HG03521 (cell line): ENCODE data around the gene GRM8.

Experiments used
- ATAC-seq: cut with Tn5 transposase; IDR thresholded peaks from one replicate; pipeline ENCODE4 v1.9.1; 2021; ENCODE audit warnings: mild to moderate bottlenecking, moderate library complexity; ENCODE audit not compliant: unreplicated experiment

GRM8 gene

GRCh38 chr7:126750207-126750911 lies 502.4 kb downstream of the GRM8 start:
- no peak for ATAC-seq

DNA sequence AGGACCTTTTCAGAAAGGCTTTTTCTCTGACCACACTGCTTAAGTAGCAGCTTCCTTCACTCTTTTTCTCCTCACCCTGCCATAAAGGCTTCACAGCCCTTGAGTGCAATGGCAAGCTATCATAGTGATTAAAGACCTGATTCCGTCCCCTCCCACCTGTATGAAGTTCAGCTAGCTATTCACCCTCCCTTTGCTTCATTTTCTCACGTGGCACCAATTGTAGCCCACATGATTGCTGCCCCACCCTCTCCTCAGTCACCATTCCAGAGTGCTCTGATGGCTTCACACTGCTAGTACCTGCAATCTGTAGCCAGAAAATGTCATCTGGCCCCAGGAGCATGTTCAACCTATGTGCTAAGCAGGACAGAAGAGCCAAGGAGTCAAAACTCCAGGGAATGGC lies 523.8 kb downstream of the GRM8 start:
- ATAC-seq, result no peak

DNA sequence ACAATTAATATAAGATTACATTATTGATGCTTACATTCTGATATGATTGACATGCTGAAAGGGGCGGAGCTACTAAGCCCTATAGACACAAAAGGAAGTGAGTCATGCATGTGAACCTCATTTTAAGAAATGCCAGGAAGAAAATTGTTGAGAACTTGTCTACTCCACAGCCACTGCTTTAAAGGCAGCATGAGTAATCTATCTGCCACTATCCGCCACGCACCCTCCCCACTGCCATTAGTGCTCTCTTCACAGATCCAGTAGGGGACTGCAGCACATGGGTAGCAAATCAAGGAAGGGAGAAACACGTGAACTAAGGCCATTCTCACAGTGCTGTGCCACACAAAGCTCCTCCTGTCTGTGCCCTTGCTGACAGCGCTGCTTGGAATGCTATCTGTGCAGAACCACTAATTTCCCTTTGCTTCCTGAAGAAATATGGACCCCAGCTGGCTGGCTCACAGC lies 524.8 kb downstream of the GRM8 start:
- no peak for ATAC-seq

GRCh38 chr7:126723966-126724544 lies 528.7 kb downstream of the GRM8 start:
- ATAC-seq, result no peak

DNA sequence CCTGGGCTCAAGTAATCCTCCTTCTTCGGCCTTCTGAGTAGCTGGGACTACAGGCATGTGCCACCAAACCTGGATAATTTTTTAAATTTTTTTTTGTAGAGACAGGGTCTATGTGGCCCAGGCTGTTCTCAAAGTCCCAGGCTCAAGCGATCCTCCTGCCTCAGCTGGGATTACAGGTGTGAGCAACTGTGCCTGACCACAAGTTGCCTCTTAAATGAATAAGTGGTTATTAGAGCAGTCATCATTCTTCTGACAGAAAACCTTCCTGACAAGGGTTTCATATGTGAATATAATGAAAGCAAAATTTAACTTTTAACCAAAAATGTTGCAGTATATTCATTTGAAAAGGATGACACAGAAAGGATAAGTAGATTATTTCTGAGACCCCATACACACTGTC lies 532.5 kb downstream of the GRM8 start:
- ATAC-seq, result peak; percentile 83

DNA sequence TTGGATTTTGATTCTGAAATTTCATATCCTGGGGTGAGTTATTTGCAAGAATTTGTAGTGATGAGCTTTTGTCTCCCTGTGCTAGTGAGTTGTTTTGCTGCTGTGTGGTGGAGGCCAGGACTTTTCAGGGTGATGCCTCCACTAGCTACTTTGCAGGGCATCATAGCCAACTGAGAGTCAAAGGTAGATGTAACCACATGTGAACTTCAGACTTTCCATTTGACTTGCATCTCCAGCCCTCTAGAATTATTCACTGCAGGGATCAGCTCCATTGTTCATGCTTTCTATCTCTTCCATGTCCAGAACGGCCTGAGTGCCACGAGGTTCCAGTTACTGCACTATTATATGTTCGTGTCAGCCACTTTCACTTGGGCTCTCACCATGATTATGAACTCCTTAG lies 534.3 kb downstream of the GRM8 start:
- ATAC-seq, result no peak

- no peak for ATAC-seq
Measured at GRCh38 chr7:126716321-126716720, 536.4 kb downstream of the GRM8 start.

- no peak for ATAC-seq
Measured at GRCh38 chr7:126715076-126715475, 537.7 kb downstream of the GRM8 start.

- ATAC-seq, result peak; percentile 47
Measured at GRCh38 chr7:126702242-126703016, 550.3 kb downstream of the GRM8 start.

DNA sequence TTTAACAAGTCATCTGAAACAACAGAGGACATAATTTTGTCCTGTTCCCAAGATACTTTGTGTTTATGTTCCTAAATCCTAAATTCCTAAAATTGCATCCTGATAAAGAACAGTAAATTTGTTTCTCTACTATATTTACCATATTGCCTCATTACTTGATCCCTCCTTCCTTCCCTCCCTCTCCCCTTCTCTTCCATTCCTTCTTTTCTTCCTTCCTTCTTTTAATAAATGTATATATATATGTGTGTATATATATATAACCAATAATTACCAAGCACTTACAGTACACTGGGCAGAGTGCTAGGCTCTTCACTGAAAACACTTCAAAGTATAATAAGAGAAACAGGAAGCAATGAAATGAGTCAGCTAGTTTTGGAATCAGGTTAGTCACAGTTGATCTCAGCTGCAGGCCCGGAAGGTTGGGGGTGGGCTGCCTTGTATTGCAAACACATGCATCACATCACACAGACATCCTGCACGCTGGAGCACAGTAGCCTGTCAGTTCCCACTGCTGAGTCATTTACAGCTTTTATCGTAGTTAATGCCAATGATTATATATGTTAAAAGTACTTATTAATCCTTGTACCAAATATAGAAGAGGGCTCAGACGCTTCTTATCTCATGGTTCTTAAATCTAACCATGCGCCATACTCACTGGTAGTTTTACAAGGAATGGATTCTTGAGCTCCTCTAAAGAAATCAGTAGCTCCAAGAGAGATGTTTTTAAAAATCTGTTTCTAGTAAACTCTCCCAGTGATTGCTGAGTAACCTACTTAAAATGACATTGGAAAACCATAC lies 551.7 kb downstream of the GRM8 start:
- ATAC-seq, result peak; percentile 90

DNA sequence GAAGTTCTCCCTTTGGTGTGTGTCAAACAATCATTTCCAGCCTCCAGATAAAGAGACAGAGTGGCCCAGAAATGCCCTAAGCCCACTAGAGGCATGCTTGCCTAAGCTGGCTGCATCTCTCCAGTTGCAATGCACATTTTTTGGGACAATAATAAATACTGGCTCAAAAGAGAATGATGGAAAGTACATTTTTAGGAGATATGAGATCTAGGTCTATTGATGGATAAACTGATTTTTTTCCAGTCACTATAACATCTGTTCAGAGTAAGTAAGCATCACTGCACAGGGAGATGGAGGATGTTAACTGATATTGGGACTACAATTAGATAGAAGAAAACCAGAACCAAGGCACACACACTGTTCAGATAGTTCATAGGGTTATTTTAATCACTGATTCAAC lies 553.0 kb downstream of the GRM8 start:
- no peak for ATAC-seq

DNA sequence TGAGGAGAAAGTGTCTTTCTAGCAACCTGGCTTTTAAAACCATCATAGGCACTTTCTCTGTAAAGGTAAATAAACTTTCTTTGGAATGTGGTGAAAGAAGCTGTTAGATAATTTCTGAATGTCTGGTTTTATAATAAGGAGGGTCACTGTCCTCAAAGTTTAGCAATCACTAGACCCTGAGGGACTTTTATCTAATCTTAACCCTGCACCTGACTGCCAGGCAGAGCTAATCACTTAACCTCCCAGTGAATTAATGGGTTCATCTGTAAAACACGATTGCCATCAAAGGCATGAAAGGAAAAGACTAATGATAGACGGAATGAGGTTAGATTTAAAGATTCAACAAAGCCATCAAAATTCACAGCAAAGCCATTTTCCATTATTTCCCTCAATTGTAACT lies 553.8 kb downstream of the GRM8 start:
- ATAC-seq, result no peak

- ATAC-seq, result no peak
Measured at GRCh38 chr7:126698446-126698845, 554.3 kb downstream of the GRM8 start.

- no peak for ATAC-seq
Measured at GRCh38 chr7:126696256-126697038, 556.3 kb downstream of the GRM8 start.

DNA sequence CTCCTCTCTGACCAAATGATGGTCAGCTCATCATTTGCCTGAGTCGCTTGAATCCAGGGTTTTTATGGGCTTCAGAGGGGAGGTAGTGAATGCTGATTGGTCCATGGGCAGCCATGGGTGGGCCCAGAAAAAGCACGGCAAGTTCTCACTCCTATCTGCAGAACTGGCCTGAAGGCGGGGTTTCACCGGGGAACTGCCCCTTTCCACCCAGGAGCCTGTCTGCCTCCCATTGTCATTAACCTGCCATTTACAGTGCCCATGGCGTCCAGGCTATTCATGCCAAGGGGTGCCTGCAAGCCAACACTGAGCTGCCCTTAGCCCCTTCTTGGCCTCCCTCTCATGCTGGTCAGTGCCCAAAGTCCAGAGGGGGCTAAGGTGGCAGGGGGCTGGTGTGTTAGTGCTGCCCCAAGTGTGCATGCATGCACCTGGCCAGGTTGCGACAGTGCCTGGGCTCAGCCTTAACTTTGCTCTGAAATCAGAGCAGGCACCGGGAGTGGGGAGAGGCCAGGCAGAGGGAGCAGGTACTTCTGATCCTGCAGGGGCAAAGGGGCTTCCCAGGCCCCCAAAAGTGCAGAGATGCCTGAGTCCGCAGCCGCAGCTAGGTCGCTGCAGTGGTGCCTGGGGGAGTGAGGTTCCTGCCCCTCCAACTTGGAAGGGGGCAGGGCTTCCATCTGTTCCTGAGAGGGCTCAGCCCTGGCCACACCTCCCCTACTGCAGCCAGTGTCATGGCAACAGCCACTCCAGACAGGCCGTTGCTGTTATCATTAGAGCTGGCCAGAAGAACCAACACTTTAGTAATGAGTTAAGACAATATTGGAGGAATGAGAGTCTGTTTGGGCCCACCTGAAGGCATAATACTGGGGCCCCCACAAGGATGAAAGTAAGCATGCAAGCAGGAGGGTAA lies 561.6 kb downstream of the GRM8 start:
- ATAC-seq, result no peak

DNA sequence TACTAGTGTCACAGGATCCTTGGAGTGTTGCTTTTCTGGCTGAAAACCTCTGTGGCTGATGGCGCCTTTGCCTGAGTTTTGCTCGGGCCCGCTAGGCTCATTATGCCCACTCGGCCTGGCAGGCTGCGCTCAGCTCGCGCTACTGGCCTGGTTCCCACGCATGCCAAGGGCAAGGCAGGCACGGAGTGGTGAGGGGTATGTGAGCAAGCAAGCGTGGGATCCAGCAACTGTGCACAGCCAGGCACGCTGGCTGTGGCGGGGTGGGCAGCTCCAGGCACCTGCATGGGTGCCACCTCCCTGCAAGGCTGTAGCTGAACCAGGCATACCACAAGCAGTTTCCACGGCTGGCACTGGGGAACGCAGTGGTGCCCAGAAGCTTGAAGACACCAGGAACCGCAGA lies 562.6 kb downstream of the GRM8 start:
- no peak for ATAC-seq

DNA sequence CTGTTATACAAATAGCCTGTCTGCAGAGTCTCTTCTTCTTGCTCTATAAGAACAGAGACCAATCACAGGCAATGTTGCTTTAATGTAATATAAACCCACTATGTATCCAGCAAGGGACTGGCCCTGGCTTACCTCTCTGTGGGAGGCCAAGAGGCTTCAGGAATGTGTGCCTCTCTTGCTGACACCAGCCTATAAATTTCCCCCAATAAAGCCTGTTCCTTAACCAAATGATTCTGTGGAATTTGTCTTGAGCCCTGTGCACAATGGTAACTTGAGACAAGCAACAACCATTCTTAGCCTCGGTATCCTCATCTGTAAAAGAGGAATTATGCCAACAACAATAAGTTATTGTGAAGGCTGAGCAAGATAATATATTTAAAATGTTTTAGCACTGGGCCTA lies 563.7 kb downstream of the GRM8 start:
- no peak for ATAC-seq

- no peak for ATAC-seq
Measured at GRCh38 chr7:126686474-126686873, 566.3 kb downstream of the GRM8 start.

DNA sequence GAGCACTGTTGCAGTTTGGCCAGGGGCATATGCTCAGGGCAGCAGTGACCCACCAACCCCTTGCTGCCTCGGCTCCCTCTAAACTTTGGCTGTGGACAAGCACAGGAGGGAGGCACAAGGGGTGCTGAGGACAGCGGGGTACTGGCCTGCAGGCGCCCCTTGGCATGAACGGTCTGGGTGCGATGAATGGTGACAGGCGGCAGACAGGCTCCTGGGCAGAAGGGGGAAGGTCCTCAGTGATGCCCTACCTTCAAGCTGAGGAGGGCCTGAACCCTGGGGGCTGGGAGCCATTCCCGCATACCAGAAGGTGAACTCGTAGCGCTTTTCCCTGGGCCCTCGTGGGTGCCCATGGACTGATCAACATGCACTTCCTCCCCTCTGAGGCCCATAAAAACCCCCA lies 567.1 kb downstream of the GRM8 start:
- ATAC-seq, result no peak
